OCI-M1 (cell line): ENCODE measurements around the gene TJP2.
A peak's percentile ranks its signal among the peaks of the same experiment; 100 is the strongest.
"Not testable (repeated sequence)": the region's sequence is repeated elsewhere in the genome, so short reads cannot be mapped to it uniquely, and the experiment has no call there.

Experiments used
- DNase-seq: peaks from one replicate; lab custom pipeline; 2025; lab: John Stamatoyannopoulos, UW

Gene TJP2

GRCh38 chr9:69158471-69158870 lies 15.6 kb upstream of the TJP2 start:
- DNase-seq, result no peak

GRCh38 chr9:69164573-69164972 lies 9.5 kb upstream of the TJP2 start:
- DNase-seq, result not testable (repeated sequence)

GRCh38 chr9:69165581-69165980 lies 8.5 kb upstream of the TJP2 start:
- DNase-seq, result no peak

GRCh38 chr9:69168709-69169217 lies 5.3 kb upstream of the TJP2 start:
- no peak for DNase-seq

- no peak for DNase-seq
These were observed 3.8 kb upstream of the TJP2 start for GRCh38 chr9:69170231-69170630.

- DNase-seq, result peak; percentile 80
These were observed 3.0 kb upstream of the TJP2 start for GRCh38 chr9:69171049-69171448.

GRCh38 chr9:69171517-69171916 lies 2.6 kb upstream of the TJP2 start:
- DNase-seq, result no peak

- peak; percentile 25 for DNase-seq
These were observed 1.2 kb upstream of the TJP2 start for GRCh38 chr9:69172895-69173294.

GRCh38 chr9:69173497-69173890 lies 583 bp upstream of the TJP2 start:
- no peak for DNase-seq

- peak; percentile 28 for DNase-seq
These were observed 763 bp downstream of the TJP2 start for GRCh38 chr9:69174616-69175463.

- DNase-seq, result no peak
These were observed 1.4 kb downstream of the TJP2 start for GRCh38 chr9:69175486-69175885.

- no peak for DNase-seq
These were observed 2.5 kb downstream of the TJP2 start for GRCh38 chr9:69176471-69177171.

- DNase-seq, result no peak
These were observed 4.5 kb downstream of the TJP2 start for GRCh38 chr9:69178583-69179011.

- no peak for DNase-seq
These were observed 5.0 kb downstream of the TJP2 start for GRCh38 chr9:69179037-69179436.

- DNase-seq, result no peak
These were observed 6.1 kb downstream of the TJP2 start for GRCh38 chr9:69180200-69180599.

- peak; percentile 88 for DNase-seq
These were observed 6.6 kb downstream of the TJP2 start for GRCh38 chr9:69180670-69181069.

- DNase-seq, result peak; percentile 31
These were observed 7.9 kb downstream of the TJP2 start for GRCh38 chr9:69181908-69182353.

GRCh38 chr9:69184266-69184665 lies 10.2 kb downstream of the TJP2 start:
- no peak for DNase-seq

- DNase-seq, result peak; percentile 85
These were observed 12.9 kb downstream of the TJP2 start for GRCh38 chr9:69186841-69187611.

GRCh38 chr9:69188975-69189374 lies 14.9 kb downstream of the TJP2 start:
- DNase-seq, result peak; percentile 72

GRCh38 chr9:69190086-69190862 lies 16.2 kb downstream of the TJP2 start:
- peak; percentile 23 for DNase-seq

- no peak for DNase-seq
These were observed 16.7 kb downstream of the TJP2 start for GRCh38 chr9:69190863-69191181.
